Measurements from ENCODE around the gene CD163L1. TPM values are rescaled to one million over a fixed set of nuclear protein-coding genes. Genes with fewer than 3 reads are reported as not detected.

Gene CD163L1
- total and polyA plus RNA-seq, 2 of the 8 experiments (the other 6 are each of a cell fraction or from before 2014, with no cell fraction given): 0.11 to 0.22 TPM

- TF ChIP-seq, protein P1, sequence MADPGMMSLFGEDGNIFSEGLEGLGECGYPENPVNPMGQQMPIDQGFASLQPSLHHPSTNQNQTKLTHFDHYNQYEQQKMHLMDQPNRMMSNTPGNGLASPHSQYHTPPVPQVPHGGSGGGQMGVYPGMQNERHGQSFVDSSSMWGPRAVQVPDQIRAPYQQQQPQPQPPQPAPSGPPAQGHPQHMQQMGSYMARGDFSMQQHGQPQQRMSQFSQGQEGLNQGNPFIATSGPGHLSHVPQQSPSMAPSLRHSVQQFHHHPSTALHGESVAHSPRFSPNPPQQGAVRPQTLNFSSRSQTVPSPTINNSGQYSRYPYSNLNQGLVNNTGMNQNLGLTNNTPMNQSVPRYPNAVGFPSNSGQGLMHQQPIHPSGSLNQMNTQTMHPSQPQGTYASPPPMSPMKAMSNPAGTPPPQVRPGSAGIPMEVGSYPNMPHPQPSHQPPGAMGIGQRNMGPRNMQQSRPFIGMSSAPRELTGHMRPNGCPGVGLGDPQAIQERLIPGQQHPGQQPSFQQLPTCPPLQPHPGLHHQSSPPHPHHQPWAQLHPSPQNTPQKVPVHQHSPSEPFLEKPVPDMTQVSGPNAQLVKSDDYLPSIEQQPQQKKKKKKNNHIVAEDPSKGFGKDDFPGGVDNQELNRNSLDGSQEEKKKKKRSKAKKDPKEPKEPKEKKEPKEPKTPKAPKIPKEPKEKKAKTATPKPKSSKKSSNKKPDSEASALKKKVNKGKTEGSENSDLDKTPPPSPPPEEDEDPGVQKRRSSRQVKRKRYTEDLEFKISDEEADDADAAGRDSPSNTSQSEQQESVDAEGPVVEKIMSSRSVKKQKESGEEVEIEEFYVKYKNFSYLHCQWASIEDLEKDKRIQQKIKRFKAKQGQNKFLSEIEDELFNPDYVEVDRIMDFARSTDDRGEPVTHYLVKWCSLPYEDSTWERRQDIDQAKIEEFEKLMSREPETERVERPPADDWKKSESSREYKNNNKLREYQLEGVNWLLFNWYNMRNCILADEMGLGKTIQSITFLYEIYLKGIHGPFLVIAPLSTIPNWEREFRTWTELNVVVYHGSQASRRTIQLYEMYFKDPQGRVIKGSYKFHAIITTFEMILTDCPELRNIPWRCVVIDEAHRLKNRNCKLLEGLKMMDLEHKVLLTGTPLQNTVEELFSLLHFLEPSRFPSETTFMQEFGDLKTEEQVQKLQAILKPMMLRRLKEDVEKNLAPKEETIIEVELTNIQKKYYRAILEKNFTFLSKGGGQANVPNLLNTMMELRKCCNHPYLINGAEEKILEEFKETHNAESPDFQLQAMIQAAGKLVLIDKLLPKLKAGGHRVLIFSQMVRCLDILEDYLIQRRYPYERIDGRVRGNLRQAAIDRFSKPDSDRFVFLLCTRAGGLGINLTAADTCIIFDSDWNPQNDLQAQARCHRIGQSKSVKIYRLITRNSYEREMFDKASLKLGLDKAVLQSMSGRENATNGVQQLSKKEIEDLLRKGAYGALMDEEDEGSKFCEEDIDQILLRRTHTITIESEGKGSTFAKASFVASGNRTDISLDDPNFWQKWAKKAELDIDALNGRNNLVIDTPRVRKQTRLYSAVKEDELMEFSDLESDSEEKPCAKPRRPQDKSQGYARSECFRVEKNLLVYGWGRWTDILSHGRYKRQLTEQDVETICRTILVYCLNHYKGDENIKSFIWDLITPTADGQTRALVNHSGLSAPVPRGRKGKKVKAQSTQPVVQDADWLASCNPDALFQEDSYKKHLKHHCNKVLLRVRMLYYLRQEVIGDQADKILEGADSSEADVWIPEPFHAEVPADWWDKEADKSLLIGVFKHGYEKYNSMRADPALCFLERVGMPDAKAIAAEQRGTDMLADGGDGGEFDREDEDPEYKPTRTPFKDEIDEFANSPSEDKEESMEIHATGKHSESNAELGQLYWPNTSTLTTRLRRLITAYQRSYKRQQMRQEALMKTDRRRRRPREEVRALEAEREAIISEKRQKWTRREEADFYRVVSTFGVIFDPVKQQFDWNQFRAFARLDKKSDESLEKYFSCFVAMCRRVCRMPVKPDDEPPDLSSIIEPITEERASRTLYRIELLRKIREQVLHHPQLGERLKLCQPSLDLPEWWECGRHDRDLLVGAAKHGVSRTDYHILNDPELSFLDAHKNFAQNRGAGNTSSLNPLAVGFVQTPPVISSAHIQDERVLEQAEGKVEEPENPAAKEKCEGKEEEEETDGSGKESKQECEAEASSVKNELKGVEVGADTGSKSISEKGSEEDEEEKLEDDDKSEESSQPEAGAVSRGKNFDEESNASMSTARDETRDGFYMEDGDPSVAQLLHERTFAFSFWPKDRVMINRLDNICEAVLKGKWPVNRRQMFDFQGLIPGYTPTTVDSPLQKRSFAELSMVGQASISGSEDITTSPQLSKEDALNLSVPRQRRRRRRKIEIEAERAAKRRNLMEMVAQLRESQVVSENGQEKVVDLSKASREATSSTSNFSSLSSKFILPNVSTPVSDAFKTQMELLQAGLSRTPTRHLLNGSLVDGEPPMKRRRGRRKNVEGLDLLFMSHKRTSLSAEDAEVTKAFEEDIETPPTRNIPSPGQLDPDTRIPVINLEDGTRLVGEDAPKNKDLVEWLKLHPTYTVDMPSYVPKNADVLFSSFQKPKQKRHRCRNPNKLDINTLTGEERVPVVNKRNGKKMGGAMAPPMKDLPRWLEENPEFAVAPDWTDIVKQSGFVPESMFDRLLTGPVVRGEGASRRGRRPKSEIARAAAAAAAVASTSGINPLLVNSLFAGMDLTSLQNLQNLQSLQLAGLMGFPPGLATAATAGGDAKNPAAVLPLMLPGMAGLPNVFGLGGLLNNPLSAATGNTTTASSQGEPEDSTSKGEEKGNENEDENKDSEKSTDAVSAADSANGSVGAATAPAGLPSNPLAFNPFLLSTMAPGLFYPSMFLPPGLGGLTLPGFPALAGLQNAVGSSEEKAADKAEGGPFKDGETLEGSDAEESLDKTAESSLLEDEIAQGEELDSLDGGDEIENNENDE (IDR thresholded peaks at IDR 0.05; ENCODE audit: insufficient replicate concordance, low read length): no peak
These were observed 9.3 kb downstream of the CD163L1 start (continued) for GRCh38 chr12:7434670-7435069.
